ENCODE measurements around the gene PRRC2A.

PRRC2A gene

DNA sequence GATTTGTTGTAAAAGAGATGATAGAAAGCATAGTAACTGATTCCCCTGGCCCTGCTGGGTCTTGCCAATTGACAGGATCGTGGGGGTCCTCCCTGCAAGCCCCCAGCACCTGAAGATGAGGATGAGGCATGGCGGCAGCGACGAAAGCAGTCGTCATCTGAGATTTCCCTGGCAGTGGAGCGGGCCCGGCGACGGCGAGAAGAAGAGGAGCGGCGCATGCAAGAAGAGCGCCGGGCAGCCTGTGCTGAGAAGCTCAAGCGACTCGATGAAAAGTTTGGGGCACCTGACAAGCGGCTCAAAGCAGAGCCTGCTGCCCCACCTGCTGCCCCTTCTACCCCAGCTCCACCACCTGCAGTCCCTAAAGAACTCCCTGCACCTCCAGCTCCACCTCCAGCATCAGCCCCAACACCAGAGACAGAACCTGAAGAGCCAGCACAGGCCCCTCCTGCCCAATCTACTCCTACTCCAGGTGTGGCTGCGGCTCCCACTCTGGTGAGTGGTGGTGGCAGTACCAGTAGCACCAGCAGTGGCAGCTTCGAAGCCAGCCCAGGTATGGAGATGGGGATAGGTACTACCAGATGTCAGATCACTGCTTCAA is 7.3 kb downstream of the PRRC2A start:
- TF ChIP-seq, protein P1, sequence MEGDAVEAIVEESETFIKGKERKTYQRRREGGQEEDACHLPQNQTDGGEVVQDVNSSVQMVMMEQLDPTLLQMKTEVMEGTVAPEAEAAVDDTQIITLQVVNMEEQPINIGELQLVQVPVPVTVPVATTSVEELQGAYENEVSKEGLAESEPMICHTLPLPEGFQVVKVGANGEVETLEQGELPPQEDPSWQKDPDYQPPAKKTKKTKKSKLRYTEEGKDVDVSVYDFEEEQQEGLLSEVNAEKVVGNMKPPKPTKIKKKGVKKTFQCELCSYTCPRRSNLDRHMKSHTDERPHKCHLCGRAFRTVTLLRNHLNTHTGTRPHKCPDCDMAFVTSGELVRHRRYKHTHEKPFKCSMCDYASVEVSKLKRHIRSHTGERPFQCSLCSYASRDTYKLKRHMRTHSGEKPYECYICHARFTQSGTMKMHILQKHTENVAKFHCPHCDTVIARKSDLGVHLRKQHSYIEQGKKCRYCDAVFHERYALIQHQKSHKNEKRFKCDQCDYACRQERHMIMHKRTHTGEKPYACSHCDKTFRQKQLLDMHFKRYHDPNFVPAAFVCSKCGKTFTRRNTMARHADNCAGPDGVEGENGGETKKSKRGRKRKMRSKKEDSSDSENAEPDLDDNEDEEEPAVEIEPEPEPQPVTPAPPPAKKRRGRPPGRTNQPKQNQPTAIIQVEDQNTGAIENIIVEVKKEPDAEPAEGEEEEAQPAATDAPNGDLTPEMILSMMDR (IDR thresholded peaks at IDR 0.05) = no peak
- DNase-seq (ENCODE audit: low spot score) = no peak
- Histone ChIP-seq H3K27ac (no peak overlapping the region), H3K4me3 (no peak overlapping the region)

DNA sequence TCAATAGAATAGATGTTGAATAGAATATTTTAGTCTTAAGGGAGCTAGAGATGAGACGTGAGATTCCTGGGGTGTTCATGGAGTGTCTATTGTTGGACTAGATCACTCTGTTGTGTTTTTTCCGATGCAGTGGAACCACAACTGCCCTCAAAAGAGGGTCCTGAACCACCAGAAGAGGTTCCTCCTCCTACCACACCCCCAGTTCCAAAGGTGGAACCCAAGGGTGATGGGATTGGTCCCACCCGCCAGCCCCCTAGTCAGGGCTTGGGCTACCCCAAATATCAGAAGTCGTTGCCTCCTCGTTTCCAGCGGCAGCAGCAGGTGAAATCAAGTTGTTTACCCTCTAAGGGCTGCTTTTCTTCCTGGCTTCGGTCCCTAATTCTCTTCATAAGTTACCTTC is 8.5 kb downstream of the PRRC2A start:
- TF ChIP-seq, protein P1 (IDR thresholded peaks at IDR 0.05) = no peak
- DNase-seq (ENCODE audit: low spot score) = no peak

DNA sequence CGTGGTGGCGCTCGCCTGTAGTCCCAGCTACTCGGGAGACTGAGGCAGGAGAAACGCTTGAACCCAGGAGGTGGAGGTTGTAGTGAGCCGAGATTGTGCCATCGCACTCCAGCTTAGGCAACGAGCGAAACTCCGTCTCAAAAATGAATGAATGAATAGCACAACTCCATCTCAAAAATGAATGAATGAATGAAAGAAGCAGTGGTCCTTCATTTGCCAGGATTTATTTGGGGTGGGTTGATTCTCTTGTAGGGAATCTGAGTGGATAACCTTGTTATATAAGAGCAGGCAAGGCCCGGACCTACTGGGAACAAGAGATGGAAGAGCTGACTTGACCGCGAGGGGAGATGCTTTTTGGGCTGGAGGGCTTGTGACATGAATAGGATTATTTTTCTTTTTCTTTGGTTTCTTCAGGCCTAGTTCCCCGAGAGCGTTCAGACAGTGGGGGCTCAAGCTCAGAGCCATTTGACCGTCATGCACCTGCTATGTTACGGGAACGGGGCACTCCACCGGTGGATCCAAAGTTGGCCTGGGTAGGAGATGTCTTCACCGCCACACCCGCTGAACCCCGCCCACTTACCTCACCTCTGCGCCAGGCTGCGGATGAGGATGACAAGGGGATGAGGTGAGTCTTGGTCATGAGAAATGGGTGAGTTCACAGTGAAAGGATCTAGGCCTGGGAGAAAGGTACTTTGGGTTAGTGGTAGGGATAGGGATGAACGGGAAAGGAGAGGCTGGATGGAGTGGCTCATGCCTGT is 9.8 kb downstream of the PRRC2A start:
- no peak overlapping the region for H3K27ac ChIP-seq
- TF ChIP-seq, protein P1 (IDR thresholded peaks at IDR 0.05) = no peak
- DNase-seq (ENCODE audit: low spot score) = no peak
- no peak overlapping the region for H3K4me3 ChIP-seq

More for the DNA sequence above, 8.5 kb downstream of the PRRC2A start:
- Histone ChIP-seq H3K27ac (no peak overlapping the region), H3K4me3 (no peak overlapping the region)

DNA sequence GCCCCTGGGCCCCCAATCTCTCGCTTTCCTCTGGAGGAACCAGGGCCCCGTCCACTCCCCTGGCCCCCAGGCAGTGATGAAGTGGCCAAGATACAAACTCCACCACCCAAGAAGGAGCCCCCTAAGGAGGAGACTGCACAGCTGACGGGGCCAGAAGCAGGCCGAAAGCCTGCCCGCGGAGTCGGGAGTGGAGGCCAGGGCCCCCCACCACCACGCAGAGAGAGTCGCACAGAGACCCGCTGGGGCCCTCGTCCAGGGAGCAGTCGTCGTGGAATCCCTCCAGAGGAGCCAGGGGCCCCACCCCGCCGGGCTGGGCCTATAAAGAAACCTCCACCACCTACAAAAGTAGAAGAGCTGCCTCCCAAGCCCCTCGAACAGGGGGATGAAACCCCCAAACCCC is 10.7 kb downstream of the PRRC2A start:
- TF ChIP-seq, protein P1 (IDR thresholded peaks at IDR 0.05) = no peak
- no peak for DNase-seq (ENCODE audit: low spot score)
- H3K27ac ChIP-seq = no peak overlapping the region
- H3K4me3 ChIP-seq = no peak overlapping the region

DNA sequence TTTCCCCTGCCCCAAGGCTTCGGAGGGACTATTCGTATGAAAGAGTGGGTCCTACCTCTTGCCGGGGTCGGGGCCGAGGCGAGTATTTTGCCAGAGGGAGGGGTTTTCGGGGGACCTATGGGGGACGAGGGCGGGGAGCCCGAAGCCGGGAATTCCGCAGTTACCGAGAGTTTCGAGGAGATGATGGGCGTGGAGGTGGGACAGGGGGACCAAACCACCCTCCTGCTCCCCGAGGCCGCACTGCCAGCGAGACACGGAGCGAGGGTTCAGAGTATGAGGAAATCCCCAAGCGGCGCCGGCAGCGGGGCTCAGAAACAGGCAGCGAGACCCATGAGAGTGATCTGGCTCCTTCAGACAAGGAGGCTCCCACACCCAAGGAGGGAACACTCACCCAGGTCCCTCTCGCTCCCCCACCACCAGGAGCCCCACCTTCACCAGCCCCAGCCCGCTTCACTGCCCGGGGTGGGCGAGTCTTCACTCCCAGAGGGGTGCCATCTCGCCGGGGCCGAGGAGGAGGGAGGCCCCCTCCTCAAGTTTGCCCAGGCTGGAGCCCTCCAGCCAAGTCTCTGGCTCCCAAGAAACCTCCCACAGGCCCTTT is 11.3 kb downstream of the PRRC2A start:
- Histone ChIP-seq H3K27ac (no peak overlapping the region), H3K4me3 (no peak overlapping the region)
- TF ChIP-seq, protein P1 (IDR thresholded peaks at IDR 0.05) = no peak
- no peak for DNase-seq (ENCODE audit: low spot score)

DNA sequence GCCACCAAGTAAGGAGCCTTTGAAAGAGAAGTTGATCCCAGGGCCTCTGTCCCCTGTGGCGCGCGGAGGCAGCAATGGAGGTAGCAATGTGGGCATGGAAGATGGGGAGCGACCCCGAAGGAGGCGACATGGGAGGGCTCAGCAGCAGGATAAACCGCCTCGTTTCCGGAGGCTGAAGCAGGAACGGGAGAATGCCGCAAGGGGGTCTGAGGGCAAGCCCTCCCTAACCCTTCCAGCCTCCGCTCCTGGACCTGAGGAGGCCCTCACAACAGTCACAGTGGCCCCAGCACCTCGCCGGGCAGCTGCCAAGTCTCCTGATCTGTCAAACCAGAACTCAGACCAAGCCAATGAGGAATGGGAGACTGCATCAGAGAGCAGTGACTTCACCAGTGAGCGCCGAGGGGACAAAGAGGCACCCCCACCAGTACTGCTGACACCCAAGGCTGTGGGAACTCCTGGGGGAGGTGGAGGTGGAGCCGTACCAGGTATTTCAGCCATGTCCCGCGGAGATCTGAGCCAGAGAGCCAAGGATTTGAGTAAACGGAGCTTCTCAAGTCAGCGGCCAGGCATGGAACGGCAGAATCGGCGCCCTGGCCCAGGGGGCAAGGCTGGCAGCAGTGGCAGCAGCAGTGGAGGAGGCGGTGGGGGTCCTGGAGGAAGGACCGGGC is 11.9 kb downstream of the PRRC2A start:
- H3K27ac ChIP-seq = no peak overlapping the region
- TF ChIP-seq, protein P1 (IDR thresholded peaks at IDR 0.05) = no peak

More for the DNA sequence above, 11.9 kb downstream of the PRRC2A start:
- DNase-seq (ENCODE audit: low spot score) = no peak
- H3K4me3 ChIP-seq = no peak overlapping the region
